Sigmoid colon (tissue), 7 donors: ENCODE measurements around the gene GYG1. TPM values are rescaled to one million over a fixed set of nuclear protein-coding genes. Genes with fewer than 3 reads are reported as not detected.

Experiments used
- DNase-seq: peaks from one replicate; pipeline ENCODE4 v3.0.0-alpha.2; 2019
- H3K27ac ChIP-seq, 4 donors: fragments of 200-600 bp; sonication (generic); one replicate each; pipeline ENCODE4 v1.5.1; 2016 to 2019; ENCODE audit warnings: mild to moderate bottlenecking in 1 of 4
- H3K27me3 ChIP-seq, 3 donors: fragments of 200-600 bp; sonication (generic); one replicate each; pipeline ENCODE4 v1.5.1; 2019; ENCODE audit warnings: mild to moderate bottlenecking in 1 of 3
- H3K36me3 ChIP-seq, 4 donors: fragments of 200-600 bp; sonication (generic); one replicate each; pipeline ENCODE4 v1.5.1; 2016 to 2019
- H3K4me1 ChIP-seq, 4 donors: fragments of 200-600 bp; sonication (generic); one replicate each; pipeline ENCODE4 v1.5.1; 2017 to 2019
- H3K4me3 ChIP-seq, 4 donors: fragments of 200-600 bp; sonication (generic); one replicate each; pipeline ENCODE4 v1.5.1; 2017 to 2019; ENCODE audit warnings: mild to moderate bottlenecking in 2 of 4, moderate library complexity in 1 of 4
- H3K9me3 ChIP-seq, 4 donors: fragments of 200-600 bp in 3 of 4; sonication (generic) in 3 of 4; one replicate each; pipeline versions ENCODE4 v1.5.1 to v1.6.1; 2013 to 2019
- EP300 ChIP-seq, 4 donors: sonication (generic); formaldehyde crosslinking; IDR thresholded peaks; one replicate each; pipeline ENCODE4 v1.6.1; 2017; ENCODE audit warnings: antibody characterized with exemption in 4 of 4
- POLR2A ChIP-seq, 2 donors: fragments of 450-650 bp; IDR thresholded peaks; one replicate each; pipeline ENCODE4 v1.6.1; 2016; ENCODE audit warnings: antibody characterized with exemption in 2 of 2, mild to moderate bottlenecking in 2 of 2, moderate library complexity in 2 of 2
- POLR2AphosphoS5 ChIP-seq, 4 donors: sonication (generic); formaldehyde crosslinking; IDR thresholded peaks; one replicate each; pipeline ENCODE4 v1.6.1; 2017; ENCODE audit warnings: antibody characterized with exemption in 4 of 4
- WGBS, 2 donors: extraction: QIAGEN DNeasy Blood & Tissue Kit; methylation state at CpG; one replicate each; pipeline ENCODE4 v1.1.7; 2013; 5-methylcytosine and 5-hydroxymethylcytosine counted together
- intact Hi-C: fragments of 100-400 bp; cut with DNase I; formaldehyde crosslinking; loops from one replicate; pipeline ENCODE4 v1.15.1; 2023
- polyA plus RNA-seq, 3 donors: library from polyadenylated mRNA; stranded (reverse); fragments of 200-250 nt; gene quantifications; one replicate each; pipeline ENCODE4 v1.2.3, GENCODE V29; 2013
- total RNA-seq, 4 donors: library from RNA; depleted of rRNA; stranded (reverse); fragments of >200 nt; gene quantifications; one replicate each; pipeline ENCODE4 v1.1.0, GENCODE V29; 2016
- TF ChIP-seq, protein P1 (sequence below), 4 experiments: fragments of 450-650 bp in 3 of 4; fragments of 200-600 bp in 1 of 4; IDR thresholded peaks; one replicate each; pipeline ENCODE4 v1.5.1; 2016 to 2019; ENCODE audit warnings: antibody characterized with exemption in 4 of 4, mild to moderate bottlenecking in 3 of 4, moderate library complexity in 2 of 4
- donor health status: healthy with polysubstance abuse.
- donor health status: Bipolar disorder and iron deficiency.
- donor health status: healthy.

GYG1 gene
- total and polyA plus RNA-seq, 7 donors: 31.8 to 213 (median 142) TPM

DNA sequence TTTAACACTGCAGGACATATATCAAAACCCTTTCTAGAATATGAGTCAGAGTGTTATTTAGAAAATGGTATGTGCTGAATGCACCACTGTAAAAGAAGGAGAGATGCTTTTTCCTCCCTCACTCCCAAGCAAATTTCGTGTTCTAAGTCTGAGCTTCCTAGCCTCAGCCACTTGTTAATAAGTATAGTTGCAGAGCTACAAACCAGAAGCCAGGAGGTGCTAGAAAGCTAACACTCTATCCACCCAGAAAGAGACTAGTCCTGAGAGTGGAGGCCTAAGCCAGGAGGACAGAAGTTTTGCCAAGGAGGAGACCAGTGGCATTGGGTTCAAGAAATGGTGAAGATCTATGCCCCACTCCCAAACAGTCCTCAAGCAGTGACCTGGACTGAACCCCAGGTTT, 40.5 kb upstream of the GYG1 start:
- H3K27me3 ChIP-seq: no peaks in the 10 kb centered on the region
- H3K9me3 ChIP-seq: no peaks in the 10 kb centered on the region
- peak overlapping the region in 3 of 4 donors; percentile 79 to 92 (median 92) for H3K27ac ChIP-seq
- H3K4me1 ChIP-seq: peaks cover 0 to 74% (median 37%) of the 10 kb centered on the region in 4 donors
- TF ChIP-seq EP300 (IDR thresholded peaks at IDR 0.05) (no peak), POLR2AphosphoS5 (IDR thresholded peaks at IDR 0.05) (peak in 1 of 4 donors; percentile 9)
- no peak overlapping the region for H3K4me3 ChIP-seq
- WGBS, 2 donors: 67 to 79% methylated on average over 1 of the region's 1 CpG
- H3K36me3 ChIP-seq: no peaks in the 10 kb centered on the region
- intact Hi-C loops: loop anchor here (5.0 to 10.0 kb wide), 3 partner anchors 584 to 861 kb away; partner anchors contain the start of genes RNF13 and WWTR1
- DNase-seq: no peak

DNA sequence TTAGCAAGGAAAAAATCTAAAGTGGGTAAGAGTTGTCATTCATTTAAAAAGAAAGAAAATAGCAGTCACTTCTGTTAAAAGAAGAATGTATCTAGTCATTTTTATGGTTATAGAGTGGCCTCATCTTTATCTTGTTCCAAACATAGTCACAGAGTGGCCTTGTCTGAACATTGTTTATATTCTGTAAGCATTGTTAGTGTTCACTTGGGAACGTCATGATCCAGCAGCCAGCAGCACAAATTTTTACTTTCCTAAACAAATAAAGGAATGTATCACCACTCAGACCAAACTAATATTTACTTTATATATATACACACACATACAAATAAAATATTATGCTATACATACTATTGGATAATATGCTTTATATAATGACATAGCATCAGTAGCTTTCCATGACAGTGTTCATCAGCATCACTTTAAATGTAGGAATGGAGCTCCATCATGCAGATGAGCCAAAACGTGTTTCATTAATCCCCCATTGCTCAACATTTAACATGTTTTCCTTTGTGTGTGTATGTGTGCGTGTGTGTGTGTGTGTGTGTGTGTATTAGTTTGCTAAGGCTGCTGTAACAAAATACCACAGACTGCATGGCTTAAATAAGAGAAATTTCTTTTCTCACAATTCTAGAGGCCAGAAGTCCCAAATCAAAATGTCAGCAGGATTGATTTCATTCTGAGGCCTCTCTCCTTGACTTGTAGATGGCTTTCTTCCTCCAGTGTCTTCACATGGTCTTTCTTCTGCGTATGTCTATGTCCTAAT, 39.6 kb upstream of the GYG1 start:
- Histone ChIP-seq H3K4me1 (peaks cover 0 to 83% (median 47%) of the 10 kb centered on the region in 4 donors), H3K27me3 (no peaks in the 10 kb centered on the region), H3K27ac (peak overlapping the region in 3 of 4 donors; percentile 79 to 92 (median 92)), H3K36me3 (no peaks in the 10 kb centered on the region), H3K9me3 (no peaks in the 10 kb centered on the region), H3K4me3 (no peak overlapping the region)
- peak; percentile 53 to 92 (median 80) for TF ChIP-seq EP300 (IDR thresholded peaks at IDR 0.05)
- TF ChIP-seq POLR2AphosphoS5 (IDR thresholded peaks at IDR 0.05): peak; percentile 49 to 77 (median 74)
- TF ChIP-seq, protein P1, sequence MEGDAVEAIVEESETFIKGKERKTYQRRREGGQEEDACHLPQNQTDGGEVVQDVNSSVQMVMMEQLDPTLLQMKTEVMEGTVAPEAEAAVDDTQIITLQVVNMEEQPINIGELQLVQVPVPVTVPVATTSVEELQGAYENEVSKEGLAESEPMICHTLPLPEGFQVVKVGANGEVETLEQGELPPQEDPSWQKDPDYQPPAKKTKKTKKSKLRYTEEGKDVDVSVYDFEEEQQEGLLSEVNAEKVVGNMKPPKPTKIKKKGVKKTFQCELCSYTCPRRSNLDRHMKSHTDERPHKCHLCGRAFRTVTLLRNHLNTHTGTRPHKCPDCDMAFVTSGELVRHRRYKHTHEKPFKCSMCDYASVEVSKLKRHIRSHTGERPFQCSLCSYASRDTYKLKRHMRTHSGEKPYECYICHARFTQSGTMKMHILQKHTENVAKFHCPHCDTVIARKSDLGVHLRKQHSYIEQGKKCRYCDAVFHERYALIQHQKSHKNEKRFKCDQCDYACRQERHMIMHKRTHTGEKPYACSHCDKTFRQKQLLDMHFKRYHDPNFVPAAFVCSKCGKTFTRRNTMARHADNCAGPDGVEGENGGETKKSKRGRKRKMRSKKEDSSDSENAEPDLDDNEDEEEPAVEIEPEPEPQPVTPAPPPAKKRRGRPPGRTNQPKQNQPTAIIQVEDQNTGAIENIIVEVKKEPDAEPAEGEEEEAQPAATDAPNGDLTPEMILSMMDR (IDR thresholded peaks at IDR 0.05): no peak
- no peak for TF ChIP-seq POLR2A (IDR thresholded peaks at IDR 0.05)
- DNase-seq: no peak
- 66 to 67% methylated on average over 4 of the region's 4 CpGs for WGBS, 2 donors
- intact Hi-C loops: loop anchor here (5.0 to 10.0 kb wide), 3 partner anchors 583 to 861 kb away; partner anchors contain the start of genes RNF13 and WWTR1

DNA sequence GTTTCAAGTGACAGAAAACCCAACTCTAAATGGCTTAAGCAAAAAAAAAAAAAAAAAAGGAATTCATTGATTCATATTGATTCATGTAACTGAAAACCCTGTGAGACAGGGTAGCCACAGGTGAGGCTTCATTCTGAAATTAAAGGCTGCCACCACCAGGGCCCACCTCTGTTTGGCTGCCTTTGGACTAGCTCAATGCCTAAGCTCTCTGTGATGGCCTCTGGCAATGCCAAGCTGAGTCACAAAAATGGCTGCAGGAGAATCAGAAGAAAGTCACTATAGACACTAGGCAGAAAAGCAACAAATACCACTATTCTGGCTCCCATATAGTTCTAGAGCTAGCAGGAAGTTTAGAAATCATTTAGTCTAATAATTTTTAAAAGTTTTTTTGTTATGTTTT, 38.2 kb upstream of the GYG1 start:
- Histone ChIP-seq H3K36me3 (no peaks in the 10 kb centered on the region), H3K27ac (peak overlapping the region in 3 of 4 donors; percentile 79 to 92 (median 92)), H3K27me3 (no peaks in the 10 kb centered on the region), H3K4me1 (peaks cover 0 to 80% (median 50%) of the 10 kb centered on the region in 4 donors), H3K9me3 (no peaks in the 10 kb centered on the region), H3K4me3 (no peak overlapping the region)
- DNase-seq: no peak
- intact Hi-C loops: loop anchor here (5.0 to 10.0 kb wide), 3 partner anchors 582 to 859 kb away; partner anchors contain the start of genes RNF13 and WWTR1
- no peak for TF ChIP-seq POLR2A (IDR thresholded peaks at IDR 0.05)
- no peak for TF ChIP-seq POLR2AphosphoS5 (IDR thresholded peaks at IDR 0.05)
- no peak for TF ChIP-seq EP300 (IDR thresholded peaks at IDR 0.05)
- TF ChIP-seq, protein P1 (IDR thresholded peaks at IDR 0.05): no peak

DNA sequence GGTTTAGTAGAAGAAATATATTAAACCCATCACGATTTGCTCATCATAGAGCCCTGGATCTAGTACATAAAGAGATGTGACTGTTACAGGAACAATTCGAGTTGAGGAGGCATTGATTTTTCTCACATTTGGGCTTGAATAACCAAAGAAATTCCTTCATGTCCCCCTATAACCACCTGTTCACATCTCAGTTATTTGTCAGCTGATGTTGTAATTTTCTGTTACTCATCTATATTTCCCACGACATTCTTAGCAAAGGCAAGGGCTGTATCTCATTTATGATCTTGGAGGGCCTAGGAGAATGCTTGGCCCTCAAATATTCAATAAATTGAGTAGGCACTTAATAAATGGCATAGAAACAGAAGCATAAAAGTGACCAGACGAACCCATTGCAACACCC, 36.4 kb upstream of the GYG1 start:
- Histone ChIP-seq H3K27me3 (no peaks in the 10 kb centered on the region), H3K9me3 (no peaks in the 10 kb centered on the region), H3K27ac (peak overlapping the region; percentile 79 to 94 (median 92)), H3K4me3 (no peak overlapping the region), H3K36me3 (no peaks in the 10 kb centered on the region), H3K4me1 (peaks cover 0 to 62% (median 42%) of the 10 kb centered on the region in 4 donors)
- TF ChIP-seq, protein P1 (IDR thresholded peaks at IDR 0.05): no peak
- intact Hi-C loops: loop anchor here (1.0 to 10.0 kb wide), 6 partner anchors 82 to 857 kb away; partner anchors contain the start of genes RNF13 and WWTR1
- no peak for DNase-seq
- WGBS, 2 donors: 68 to 78% methylated on average over 4 of the region's 4 CpGs

DNA sequence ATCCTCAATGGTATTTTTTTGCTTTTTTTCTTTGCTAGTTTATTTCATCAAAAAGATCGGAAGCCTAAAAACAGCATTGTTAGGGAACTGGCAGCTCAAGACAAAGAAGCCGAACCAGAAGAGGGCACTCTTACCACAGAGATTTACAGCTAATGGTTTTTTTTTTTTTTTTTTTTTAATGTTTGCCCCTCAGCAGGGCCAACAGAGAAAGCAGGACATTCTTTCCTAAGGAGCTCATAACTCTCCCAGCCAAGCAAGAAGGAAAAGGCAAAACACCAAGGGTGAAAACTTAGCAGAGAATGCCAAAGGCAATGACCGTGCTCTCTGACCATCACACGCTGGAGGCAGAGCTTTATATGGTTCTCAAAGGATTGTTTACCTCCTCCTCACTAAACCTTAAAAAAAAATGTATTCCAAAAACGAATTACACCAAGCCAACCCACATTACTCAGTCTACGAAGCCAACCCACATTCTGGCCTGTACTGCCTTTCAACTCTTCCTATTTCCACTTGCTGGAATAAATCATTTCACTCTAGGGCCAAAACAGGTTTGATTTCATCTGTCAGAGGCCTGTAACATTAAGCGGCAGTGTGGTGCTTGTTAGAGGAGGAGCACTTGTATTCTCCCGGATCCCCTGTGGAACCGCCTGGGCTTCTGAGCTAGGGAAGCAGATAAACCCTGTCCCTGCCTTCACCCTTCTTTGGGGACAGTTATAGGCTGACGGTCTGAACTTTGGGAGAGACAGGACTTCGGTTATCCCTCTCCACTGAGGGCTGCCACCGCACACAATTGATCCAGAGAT, 35.6 kb upstream of the GYG1 start:
- Histone ChIP-seq H3K27me3 (no peaks in the 10 kb centered on the region), H3K4me1 (peaks cover 0 to 55% (median 35%) of the 10 kb centered on the region in 4 donors), H3K36me3 (no peaks in the 10 kb centered on the region), H3K27ac (peak overlapping the region; percentile 79 to 94 (median 92)), H3K4me3 (no peak overlapping the region), H3K9me3 (no peaks in the 10 kb centered on the region)
- 66 to 67% methylated on average over 12 of the region's 12 CpGs for WGBS, 2 donors
- intact Hi-C loops: loop anchor here (1.0 to 10.0 kb wide), 7 partner anchors 35 to 699 kb away; partner anchors contain the start of genes GYG1, HLTF and WWTR1
- DNase-seq: peak; percentile 90
- TF ChIP-seq, protein P1 (IDR thresholded peaks at IDR 0.05): peak; percentile 42 to 63 (median 50)
- peak; percentile 63 to 78 (median 70) for TF ChIP-seq POLR2AphosphoS5 (IDR thresholded peaks at IDR 0.05)
- peak in 3 of 4 donors; percentile 36 to 44 (median 37) for TF ChIP-seq EP300 (IDR thresholded peaks at IDR 0.05)
- TF ChIP-seq POLR2A (IDR thresholded peaks at IDR 0.05): peak in 1 of 2 donors; percentile 37
